HL-60 (cell line): ENCODE results near the gene EIF2B5.

Experiments used
- DNase-seq, 2 experiments: peaks; one replicate each; pipeline ENCODE4 v3.0.0-alpha.2; 2010 to 2020; ENCODE audit warnings: low read depth in 1 of 2, low spot score in 1 of 2
- H3K27ac ChIP-seq: fragments of 250-450 bp; sonication (Bioruptor Pico); replicated peaks from 2 replicates; pipeline ENCODE4 v1.5.1; 2020; ENCODE audit warnings: mild to moderate bottlenecking, moderate library complexity
- H3K27me3 ChIP-seq: fragments of 250-450 bp; sonication (Bioruptor Pico); 2 replicates; pipeline ENCODE4 v1.5.1; 2021; ENCODE audit warnings: mild to moderate bottlenecking, moderate library complexity; ENCODE audit not compliant: insufficient read depth, poor library complexity, severe bottlenecking
- H3K4me3 ChIP-seq: replicated peaks from 2 replicates; pipeline ENCODE4 v1.5.1; 2011; ENCODE audit warnings: mild to moderate bottlenecking, control low read depth, low read length; ENCODE audit not compliant: insufficient read depth
- CTCF ChIP-seq: IDR thresholded peaks from one replicate; pipeline ENCODE4 v1.5.1; 2011; ENCODE audit warnings: low read length, control low read depth, inconsistent platforms; ENCODE audit not compliant: insufficient read depth
- GABPA ChIP-seq: IDR thresholded peaks from 2 replicates; pipeline ENCODE4 v1.6.1; 2012; ENCODE audit warnings: low read depth
- POLR2AphosphoS5 ChIP-seq: IDR thresholded peaks from 2 replicates; pipeline ENCODE4 v1.6.1; 2012; ENCODE audit warnings: low read depth
- REST ChIP-seq: IDR thresholded peaks from 2 replicates; pipeline ENCODE4 v1.6.1; 2012; ENCODE audit warnings: low read depth; ENCODE audit not compliant: insufficient replicate concordance
- SPI1 ChIP-seq: IDR thresholded peaks from 2 replicates; pipeline ENCODE4 v1.6.1; 2012; ENCODE audit warnings: low read depth, mild to moderate bottlenecking, borderline replicate concordance

The EIF2B5 gene

GRCh38 chr3:184168363-184169120, 33.4 kb downstream of the EIF2B5 start:
- H3K27ac ChIP-seq, result no peak overlapping the region

DNA sequence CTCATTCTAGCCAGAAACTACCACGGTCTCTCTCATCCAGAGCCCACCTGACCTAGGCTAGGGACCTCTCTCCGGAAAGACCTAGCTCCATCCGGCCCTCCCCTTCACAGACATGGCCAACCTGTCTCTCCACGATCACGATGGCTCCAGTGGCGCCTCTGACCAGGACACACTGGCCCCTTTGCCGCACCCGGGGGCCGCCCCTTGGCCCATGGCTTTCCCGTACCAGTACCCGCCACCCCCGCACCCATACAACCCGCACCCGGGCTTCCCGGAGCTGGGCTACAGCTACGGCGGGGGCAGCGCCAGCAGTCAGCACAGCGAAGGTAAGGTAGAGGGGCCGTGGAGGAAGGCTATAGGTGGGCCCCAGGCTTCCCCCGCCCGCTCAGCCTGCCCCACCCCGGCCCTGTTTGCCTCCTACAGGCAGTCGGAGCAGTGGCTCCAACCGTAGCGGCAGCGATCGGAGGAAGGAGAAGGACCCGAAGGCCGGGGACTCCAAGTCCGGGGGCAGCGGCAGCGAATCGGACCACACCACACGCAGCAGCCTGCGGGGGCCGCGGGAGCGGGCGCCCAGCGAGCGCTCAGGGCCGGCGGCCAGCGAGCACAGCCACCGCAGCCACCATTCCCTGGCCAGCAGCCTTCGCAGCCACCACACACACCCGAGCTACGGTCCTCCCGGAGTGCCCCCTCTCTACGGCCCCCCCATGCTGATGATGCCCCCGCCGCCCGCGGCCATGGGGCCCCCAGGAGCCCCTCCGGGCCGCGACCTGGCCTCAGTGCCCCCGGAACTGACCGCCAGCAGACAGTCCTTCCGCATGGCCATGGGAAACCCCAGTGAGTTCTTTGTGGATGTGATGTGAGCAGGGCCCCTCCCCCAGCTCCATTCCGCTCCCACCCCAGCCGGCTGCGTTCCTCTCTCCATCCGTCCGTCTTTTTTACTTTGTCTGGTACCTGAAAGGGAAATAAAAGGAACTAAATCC, 35.0 kb downstream of the EIF2B5 start:
- no peak for TF ChIP-seq POLR2AphosphoS5
- TF ChIP-seq REST, result no peak
- TF ChIP-seq GABPA, result no peak
- no peak for TF ChIP-seq CTCF
- TF ChIP-seq SPI1, result no peak
- no peak overlapping the region for H3K27ac ChIP-seq

More at GRCh38 chr3:184168363-184169120, 33.4 kb downstream of the EIF2B5 start:
- DNase-seq, result no peak
- Histone ChIP-seq H3K27me3 (no peaks in the 10 kb centered on the region), H3K4me3 (no peak overlapping the region)
- TF ChIP-seq CTCF (no peak), POLR2AphosphoS5 (no peak), SPI1 (no peak), GABPA (no peak), REST (no peak)

DNA sequence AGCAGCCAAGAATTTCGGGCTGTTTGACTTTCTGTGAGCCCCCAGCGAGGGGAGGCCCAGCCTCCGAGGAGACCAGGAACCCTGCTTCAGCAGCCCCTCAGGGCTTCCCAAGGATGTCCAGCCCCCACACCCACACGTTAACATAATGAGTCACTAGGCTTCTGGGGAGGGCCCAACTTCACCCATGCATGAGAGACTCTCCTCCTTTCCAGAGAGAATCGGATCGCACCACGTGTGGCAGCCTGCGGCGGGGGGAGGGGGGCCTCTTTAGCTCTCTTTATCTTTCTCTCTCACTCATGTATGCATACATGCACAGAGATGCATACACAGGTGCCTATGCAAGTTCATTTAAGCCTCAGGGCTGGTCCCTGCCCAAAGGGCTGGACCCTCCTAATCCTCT, 36.4 kb downstream of the EIF2B5 start:
- H3K4me3 ChIP-seq, result no peak overlapping the region
- no peak for DNase-seq
- no peak overlapping the region for H3K27ac ChIP-seq
- TF ChIP-seq POLR2AphosphoS5 (no peak), SPI1 (no peak), GABPA (no peak), REST (no peak), CTCF (no peak)
- no peaks in the 10 kb centered on the region for H3K27me3 ChIP-seq

More for the DNA sequence above, 35.0 kb downstream of the EIF2B5 start:
- no peak for DNase-seq
- no peak overlapping the region for H3K4me3 ChIP-seq
- H3K27me3 ChIP-seq, result no peaks in the 10 kb centered on the region
